Measurements from ENCODE around the gene RP9.

- TF ChIP-seq, protein P1, sequence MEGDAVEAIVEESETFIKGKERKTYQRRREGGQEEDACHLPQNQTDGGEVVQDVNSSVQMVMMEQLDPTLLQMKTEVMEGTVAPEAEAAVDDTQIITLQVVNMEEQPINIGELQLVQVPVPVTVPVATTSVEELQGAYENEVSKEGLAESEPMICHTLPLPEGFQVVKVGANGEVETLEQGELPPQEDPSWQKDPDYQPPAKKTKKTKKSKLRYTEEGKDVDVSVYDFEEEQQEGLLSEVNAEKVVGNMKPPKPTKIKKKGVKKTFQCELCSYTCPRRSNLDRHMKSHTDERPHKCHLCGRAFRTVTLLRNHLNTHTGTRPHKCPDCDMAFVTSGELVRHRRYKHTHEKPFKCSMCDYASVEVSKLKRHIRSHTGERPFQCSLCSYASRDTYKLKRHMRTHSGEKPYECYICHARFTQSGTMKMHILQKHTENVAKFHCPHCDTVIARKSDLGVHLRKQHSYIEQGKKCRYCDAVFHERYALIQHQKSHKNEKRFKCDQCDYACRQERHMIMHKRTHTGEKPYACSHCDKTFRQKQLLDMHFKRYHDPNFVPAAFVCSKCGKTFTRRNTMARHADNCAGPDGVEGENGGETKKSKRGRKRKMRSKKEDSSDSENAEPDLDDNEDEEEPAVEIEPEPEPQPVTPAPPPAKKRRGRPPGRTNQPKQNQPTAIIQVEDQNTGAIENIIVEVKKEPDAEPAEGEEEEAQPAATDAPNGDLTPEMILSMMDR (IDR thresholded peaks at IDR 0.05) = no peak
- TF ChIP-seq POLR2AphosphoS5 (IDR thresholded peaks at IDR 0.05; ENCODE audit: insufficient read depth in 1 of 2, low read depth in 1 of 2) (no peak), POLR2A (IDR thresholded peaks at IDR 0.05) (no peak)
Measured at GRCh38 chr7:33129806-33130153, 20.6 kb upstream of the RP9 start.
